Loucy (cell line): ENCODE measurements around the gene NHLRC2.

Experiments
- CTCF ChIP-seq: fragments of 200-600 bp; sonication (generic); conservative IDR thresholded peaks from 2 replicates; pipeline ENCODE4 v1.5.1; 2014; ENCODE audit warnings: mild to moderate bottlenecking, antibody characterized with exemption, low read length
- EZH2phosphoT487 ChIP-seq: fragments of 200-600 bp; IDR thresholded peaks from 2 replicates; pipeline ENCODE4 v1.6.1; 2018; ENCODE audit warnings: antibody characterized with exemption, mild to moderate bottlenecking, moderate library complexity, borderline replicate concordance

DNA sequence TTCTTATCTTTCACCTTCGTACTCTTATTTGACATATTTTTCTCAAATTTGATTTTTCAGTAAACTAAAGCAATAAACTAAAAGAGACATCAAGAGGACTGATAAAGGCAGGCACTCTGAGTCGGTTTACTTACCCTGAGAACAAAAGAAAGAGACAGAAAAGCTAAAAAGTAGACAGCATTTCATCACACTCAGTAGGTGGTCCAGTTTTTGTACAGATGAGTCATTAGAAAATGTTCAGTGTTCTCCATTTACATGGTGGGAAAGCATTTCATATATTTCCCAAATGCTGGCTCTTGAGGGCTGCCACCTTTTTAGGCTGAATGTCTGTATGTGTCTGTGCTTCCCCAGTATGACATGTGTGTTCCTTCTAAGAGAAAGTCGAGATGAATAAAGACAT lies 52.7 kb downstream of the NHLRC2 start:
- no peak for TF ChIP-seq CTCF
- TF ChIP-seq EZH2phosphoT487, result no peak
